HepG2 (cell line): ENCODE results near the gene ATP2C2. TPM values are rescaled to one million over a fixed set of nuclear protein-coding genes. Genes with fewer than 3 reads are reported as not detected.

ENCODE experiments used
- ATAC-seq: fragments of 200-7000 bp; cut with Tn5 transposase; 3 replicates; pipeline ENCODE4 v1.9.1; 2020; ENCODE audit warnings: mild to moderate bottlenecking, moderate library complexity
- BruUV-seq: library from RNA; stranded (reverse); fragments of 400-500 nt; replicated peaks from 2 replicates; lab custom pipeline; 2021; lab: Mats Ljungman, UMichigan
- CTCF ChIA-PET: fragments of 300-600 bp; formaldehyde crosslinking; extraction: SDS; loops from one replicate; lab custom pipeline; 2021; ENCODE audit warnings: low total read pairs, inconsistent platforms, low intra/inter-chr PET ratio; lab: Yijun Ruan, JAX
- POLR2A ChIA-PET: fragments of 350-600 bp; sonication (Branson Sonifier 250); formaldehyde crosslinking; loops from one replicate; lab custom pipeline; 2020; ENCODE audit warnings: antibody characterized with exemption, inconsistent platforms; lab: Yijun Ruan, JAX
- DNase-seq: peaks from one replicate; pipeline ENCODE4 v3.0.0-alpha.2; 2015; ENCODE audit warnings: low spot score
- FAIRE-seq: peaks from 3 replicates; lab custom pipeline; 2011; peaks lifted over from hg19 to GRCh38; lab: Jason Lieb, UNC
- H2AFZ ChIP-seq: one replicate; pipeline ENCODE4 v1.6.1; 2011; ENCODE audit warnings: low read length, inconsistent platforms
- H3K27ac ChIP-seq: fragments of 300-600 bp; 3 replicates; pipeline ENCODE4 v1.8.0; 2011; ENCODE audit warnings: mixed run types, mild to moderate bottlenecking, mixed read lengths, low read length, inconsistent platforms; ENCODE audit not compliant: insufficient read depth; ENCODE audit errors: extremely low read length
- H3K27me3 ChIP-seq, 2 experiments: fragments of 200-600 bp in 1 of 2; 2 replicates in 1 of 2; 3 replicates in 1 of 2; pipeline versions ENCODE4 v1.6.0 to v1.8.0; 2011; ENCODE audit warnings: low read length in 2 of 2, mild to moderate bottlenecking in 2 of 2, moderate library complexity in 2 of 2, inconsistent platforms in 1 of 2; ENCODE audit not compliant: insufficient read depth in 2 of 2, control insufficient read depth in 1 of 2
- H3K36me3 ChIP-seq, 2 experiments: fragments of 200-600 bp in 1 of 2; replicated peaks in 1 of 2; 2 replicates in 1 of 2; 3 replicates in 1 of 2; pipeline versions ENCODE4 v1.5.1 to v1.8.0; 2011; ENCODE audit warnings: low read length in 2 of 2, inconsistent platforms in 1 of 2; ENCODE audit not compliant: insufficient read depth in 2 of 2, control insufficient read depth in 1 of 2
- H3K4me1 ChIP-seq: 2 replicates; pipeline ENCODE4 v1.5.1; 2012; ENCODE audit warnings: low read length, inconsistent platforms; ENCODE audit not compliant: insufficient read depth
- H3K4me2 ChIP-seq: 2 replicates; pipeline ENCODE4 v1.6.0; 2011; ENCODE audit warnings: low read depth, low read length, inconsistent platforms
- H3K4me3 ChIP-seq, 3 experiments: fragments of 200-600 bp in 1 of 3; sonication (generic), shearing (Covaris generic) in 1 of 3; replicated peaks in 1 of 3; 2 replicates each; pipeline ENCODE4 v1.5.1; 2011 to 2016; ENCODE audit warnings: low read length in 3 of 3, inconsistent platforms in 2 of 3, low read depth in 2 of 3, mild to moderate bottlenecking in 2 of 3, control low read depth in 1 of 3, mixed read lengths in 1 of 3; ENCODE audit not compliant: insufficient read depth in 1 of 3
- H3K79me2 ChIP-seq: one replicate; pipeline ENCODE4 v1.6.1; 2011; ENCODE audit warnings: low read length, inconsistent platforms; ENCODE audit not compliant: insufficient read depth
- H3K9ac ChIP-seq: 2 replicates; pipeline ENCODE4 v1.6.0; 2011; ENCODE audit warnings: mild to moderate bottlenecking, low read depth, low read length, inconsistent platforms; ENCODE audit not compliant: insufficient read depth
- H3K9me3 ChIP-seq: 2 replicates; pipeline ENCODE4 v1.5.1; 2012; ENCODE audit warnings: mild to moderate bottlenecking, low read length
- H4K20me1 ChIP-seq: 2 replicates; pipeline ENCODE4 v1.6.0; 2011; ENCODE audit warnings: inconsistent platforms, mild to moderate bottlenecking, low read length, moderate library complexity; ENCODE audit not compliant: insufficient read depth
- EZH2 ChIP-seq: conservative IDR thresholded peaks from 2 replicates; pipeline ENCODE4 v1.6.1; 2012; ENCODE audit warnings: mild to moderate bottlenecking, low read depth, low read length, moderate library complexity
- GPN1 ChIP-seq: sonication (generic); formaldehyde crosslinking; IDR thresholded peaks from 2 replicates; pipeline ENCODE4 v1.5.1; 2020; ENCODE audit warnings: missing genetic modification reagents, borderline replicate concordance
- IRF1 ChIP-seq: sonication (generic); formaldehyde crosslinking; IDR thresholded peaks from 2 replicates; pipeline ENCODE4 v1.4.0; 2020; ENCODE audit warnings: low read depth, mild to moderate bottlenecking, missing genetic modification reagents
- NR2C2 ChIP-seq: sonication (generic); formaldehyde crosslinking; IDR thresholded peaks from 2 replicates; pipeline ENCODE4 v1.4.0; 2020; ENCODE audit warnings: missing genetic modification reagents, mild to moderate bottlenecking, moderate library complexity, borderline replicate concordance
- RCOR2 ChIP-seq: IDR thresholded peaks from 2 replicates; pipeline ENCODE4 v1.6.1; 2016; ENCODE audit warnings: missing biosample characterization, missing genetic modification reagents
- SP2 ChIP-seq: sonication (generic); formaldehyde crosslinking; IDR thresholded peaks from 2 replicates; pipeline ENCODE4 v1.5.1; 2020; ENCODE audit warnings: mild to moderate bottlenecking, missing genetic modification reagents
- SRY ChIP-seq: sonication (generic); formaldehyde crosslinking; IDR thresholded peaks from 2 replicates; pipeline ENCODE4 v1.8.0; 2022; ENCODE audit warnings: mild to moderate bottlenecking, missing genetic modification reagents
- TFDP1 ChIP-seq: IDR thresholded peaks from 2 replicates; pipeline ENCODE4 v1.6.1; 2016; ENCODE audit warnings: missing compliant biosample characterization, missing genetic modification reagents, borderline replicate concordance
- TOPORS ChIP-seq: sonication (generic); formaldehyde crosslinking; IDR thresholded peaks from 2 replicates; pipeline ENCODE4 v1.8.0; 2023; ENCODE audit warnings: mild to moderate bottlenecking, missing genetic modification reagents
- ZNF143 ChIP-seq: sonication (generic); formaldehyde crosslinking; IDR thresholded peaks from 2 replicates; pipeline ENCODE4 v1.4.0; 2020; ENCODE audit warnings: missing genetic modification reagents
- ZNF879 ChIP-seq: sonication (generic); formaldehyde crosslinking; IDR thresholded peaks from 2 replicates; pipeline ENCODE4 v1.8.1; 2023; ENCODE audit warnings: missing genetic modification reagents
- ZUFSP ChIP-seq: sonication (generic); formaldehyde crosslinking; IDR thresholded peaks from 2 replicates; pipeline ENCODE4 v1.9.0; 2021; ENCODE audit warnings: missing genetic modification reagents, mild to moderate bottlenecking, borderline replicate concordance
- WGBS: methylation state at CpG from one replicate; pipeline ENCODE4 v1.1.6; 2017; ENCODE audit warnings: low lambda C conversion rate; 5-methylcytosine and 5-hydroxymethylcytosine counted together
- in situ Hi-C: cut with HindIII; loops from 2 replicates; pipeline ENCODE4 v1.10.0; 2017; ENCODE audit warnings: low pct_unique_long_range_greater_than_20kb; ENCODE audit not compliant: extremely low pct_ligation_motif_present
- intact Hi-C: fragments of 100-400 bp; cut with micrococcal nuclease; formaldehyde crosslinking; loops from one replicate; pipeline ENCODE4 v1.10.0; 2022; ENCODE audit not compliant: unreplicated experiment
- polyA plus RNA-seq, 8 experiments: library from polyadenylated mRNA; depleted of rRNA in 3 of 8; stranded (reverse) in 7 of 8; unstranded in 1 of 8; fragments of >200 nt; fragmentation: Illumina TruSeq in 4 of 8; extraction: Trizol in 4 of 8; gene quantifications; 2 replicates each; pipeline versions ENCODE4 v1.2.1 to v1.2.3, GENCODE V29; 2011 to 2016; ENCODE audit warnings: low read depth in 4 of 8, missing spikeins in 1 of 8, mixed read lengths in 1 of 8; ENCODE audit not compliant: insufficient read depth in 1 of 8
- total RNA-seq, 5 experiments: library from RNA; depleted of rRNA; stranded (reverse); fragments of >200 nt; fragmentation: Illumina TruSeq; extraction: Trizol; gene quantifications; 2 replicates each; pipeline ENCODE4 v1.2.3, GENCODE V29; 2016; ENCODE audit warnings: low read depth in 1 of 5

ATP2C2 gene
- total and polyA plus RNA-seq, 2 of the 13 experiments (the other 11 are each of a cell fraction or from before 2014, with no cell fraction given) = 0.07 TPM; not detected in 1

GRCh38 chr16:84418056-84418849 is 49.9 kb downstream of the ATP2C2 start:
- FAIRE-seq = no peak
- BruUV-seq = no TSS peak
- POLR2A ChIA-PET = no interaction called here
- no peak overlapping the region for H2AFZ ChIP-seq
- ATAC-seq = no peak
- intact Hi-C loops = no loop called here
- peaks cover 4% of the 10 kb centered on the region; the same call in 1 of the 2 replicates for H3K9me3 ChIP-seq
- TF ChIP-seq SP2 (CRISPR knock-in tag) = no peak
- TF ChIP-seq ZUFSP (CRISPR knock-in tag) = no peak
- TF ChIP-seq IRF1 (CRISPR knock-in tag) = no peak
- TF ChIP-seq, all 625 proteins: peak for 0
- H3K4me2 ChIP-seq = no peak overlapping the region
- no peak overlapping the region for H3K9ac ChIP-seq
- in situ Hi-C loops = no loop called here
- H3K36me3 ChIP-seq = no peaks in the 10 kb centered on the region
- H4K20me1 ChIP-seq = no peaks in the 10 kb centered on the region
- H3K79me2 ChIP-seq = no peaks in the 10 kb centered on the region
- H3K27me3 ChIP-seq = peaks cover 3 to 42% of the 10 kb centered on the region in 2 experiments; a peak in 4 of 5 replicates
- no peak overlapping the region for H3K27ac ChIP-seq
- peaks cover 39% of the 10 kb centered on the region for H3K4me1 ChIP-seq
- DNase-seq = no peak
- WGBS = 58% methylated on average over 25 of the region's 25 CpGs
- CTCF ChIA-PET = no interaction called here
- no peak overlapping the region for H3K4me3 ChIP-seq

- no peak for FAIRE-seq
- intact Hi-C loops = no loop called here
- TF ChIP-seq ZNF879 (CRISPR knock-in tag) = no peak
- TF ChIP-seq NR2C2 (CRISPR knock-in tag) = no peak
- no peak for TF ChIP-seq SRY (CRISPR knock-in tag)
- TF ChIP-seq ZNF143 = no peak
- TF ChIP-seq TFDP1 (CRISPR knock-in tag) = no peak
- no peak for TF ChIP-seq EZH2
- TF ChIP-seq TOPORS (CRISPR knock-in tag) = no peak
- TF ChIP-seq RCOR2 (CRISPR knock-in tag) = no peak
- no peak for TF ChIP-seq GPN1 (CRISPR knock-in tag)
Measured at GRCh38 chr16:84419730-84420129, 51.4 kb downstream of the ATP2C2 start.

More at GRCh38 chr16:84419730-84420129, 51.4 kb downstream of the ATP2C2 start:
- H3K79me2 ChIP-seq = no peaks in the 10 kb centered on the region
- H3K9ac ChIP-seq = no peak overlapping the region
- H3K27ac ChIP-seq = no peak overlapping the region
- no peak overlapping the region for H3K4me3 ChIP-seq
- in situ Hi-C loops = no loop called here
- H3K9me3 ChIP-seq = peaks cover 10% of the 10 kb centered on the region; the same call in 1 of the 2 replicates
- BruUV-seq = no TSS peak
- CTCF ChIA-PET = no interaction called here
- POLR2A ChIA-PET = no interaction called here
- no peak overlapping the region for H3K4me2 ChIP-seq
- no peak for ATAC-seq
- peaks cover 3 to 44% of the 10 kb centered on the region in 2 experiments; a peak in 4 of 5 replicates for H3K27me3 ChIP-seq
- WGBS = 44% methylated on average over 8 of the region's 8 CpGs
- DNase-seq = no peak
- H3K36me3 ChIP-seq = no peaks in the 10 kb centered on the region
- H3K4me1 ChIP-seq = peaks cover 34% of the 10 kb centered on the region
- no peaks in the 10 kb centered on the region for H4K20me1 ChIP-seq
- H2AFZ ChIP-seq = no peak overlapping the region
